DND-41 (cell line): ENCODE measurements around the gene PITPNC1.

Source experiments
- EZH2 ChIP-seq: IDR thresholded peaks from 3 replicates; pipeline ENCODE4 v1.6.1; 2012; ENCODE audit warnings: borderline replicate concordance, low read depth, mild to moderate bottlenecking, moderate library complexity, low read length, inconsistent platforms; ENCODE audit not compliant: severe bottlenecking
- TF ChIP-seq, protein P1 (sequence below): IDR thresholded peaks from 2 replicates; pipeline ENCODE4 v1.5.1; 2012; ENCODE audit warnings: borderline replicate concordance, low read length, moderate library complexity, mild to moderate bottlenecking; ENCODE audit not compliant: poor library complexity, severe bottlenecking; ENCODE audit errors: extremely low read depth

DNA sequence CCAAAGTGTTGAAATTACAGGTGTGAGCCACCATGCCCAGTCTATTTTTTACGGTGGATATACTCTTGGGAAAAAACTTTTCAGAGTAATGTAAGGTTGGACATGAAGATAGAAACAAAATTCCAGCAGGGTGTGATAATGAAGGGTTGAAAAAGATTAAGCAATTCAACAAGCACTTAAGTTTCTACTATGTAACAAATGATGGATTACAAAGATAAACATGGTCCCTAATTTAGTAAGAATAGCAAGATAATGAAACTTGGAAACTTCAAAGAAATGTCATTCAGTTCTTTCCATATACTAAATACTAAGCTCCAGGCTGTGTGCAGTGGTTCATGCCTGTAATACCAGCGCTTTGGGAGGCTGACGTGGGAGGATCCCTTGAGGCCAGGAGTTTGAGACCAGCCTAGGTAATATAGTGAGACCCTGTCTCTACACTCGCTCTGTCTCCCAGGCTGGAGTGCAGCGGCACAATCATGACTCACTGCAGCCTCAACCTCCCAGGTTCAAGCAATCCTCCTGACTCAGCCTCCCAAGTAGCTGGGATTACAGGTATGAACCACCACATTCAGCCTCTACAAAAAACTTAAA, 41.7 kb upstream of the PITPNC1 start:
- TF ChIP-seq EZH2 = no peak
- TF ChIP-seq, protein P1, sequence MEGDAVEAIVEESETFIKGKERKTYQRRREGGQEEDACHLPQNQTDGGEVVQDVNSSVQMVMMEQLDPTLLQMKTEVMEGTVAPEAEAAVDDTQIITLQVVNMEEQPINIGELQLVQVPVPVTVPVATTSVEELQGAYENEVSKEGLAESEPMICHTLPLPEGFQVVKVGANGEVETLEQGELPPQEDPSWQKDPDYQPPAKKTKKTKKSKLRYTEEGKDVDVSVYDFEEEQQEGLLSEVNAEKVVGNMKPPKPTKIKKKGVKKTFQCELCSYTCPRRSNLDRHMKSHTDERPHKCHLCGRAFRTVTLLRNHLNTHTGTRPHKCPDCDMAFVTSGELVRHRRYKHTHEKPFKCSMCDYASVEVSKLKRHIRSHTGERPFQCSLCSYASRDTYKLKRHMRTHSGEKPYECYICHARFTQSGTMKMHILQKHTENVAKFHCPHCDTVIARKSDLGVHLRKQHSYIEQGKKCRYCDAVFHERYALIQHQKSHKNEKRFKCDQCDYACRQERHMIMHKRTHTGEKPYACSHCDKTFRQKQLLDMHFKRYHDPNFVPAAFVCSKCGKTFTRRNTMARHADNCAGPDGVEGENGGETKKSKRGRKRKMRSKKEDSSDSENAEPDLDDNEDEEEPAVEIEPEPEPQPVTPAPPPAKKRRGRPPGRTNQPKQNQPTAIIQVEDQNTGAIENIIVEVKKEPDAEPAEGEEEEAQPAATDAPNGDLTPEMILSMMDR = no peak
